Measurements from ENCODE around the gene CPNE5. TPM values are rescaled to one million over a fixed set of nuclear protein-coding genes. Genes with fewer than 3 reads are reported as not detected.
A peak's percentile ranks its signal among the peaks of the same experiment; 100 is the strongest.

The CPNE5 gene
- total and polyA plus RNA-seq, 9 of the 15 experiments (the other 6 are each of a cell fraction or from before 2014, with no cell fraction given), result 0.14 to 1.0 (median 0.46) TPM; not detected in 2

DNA sequence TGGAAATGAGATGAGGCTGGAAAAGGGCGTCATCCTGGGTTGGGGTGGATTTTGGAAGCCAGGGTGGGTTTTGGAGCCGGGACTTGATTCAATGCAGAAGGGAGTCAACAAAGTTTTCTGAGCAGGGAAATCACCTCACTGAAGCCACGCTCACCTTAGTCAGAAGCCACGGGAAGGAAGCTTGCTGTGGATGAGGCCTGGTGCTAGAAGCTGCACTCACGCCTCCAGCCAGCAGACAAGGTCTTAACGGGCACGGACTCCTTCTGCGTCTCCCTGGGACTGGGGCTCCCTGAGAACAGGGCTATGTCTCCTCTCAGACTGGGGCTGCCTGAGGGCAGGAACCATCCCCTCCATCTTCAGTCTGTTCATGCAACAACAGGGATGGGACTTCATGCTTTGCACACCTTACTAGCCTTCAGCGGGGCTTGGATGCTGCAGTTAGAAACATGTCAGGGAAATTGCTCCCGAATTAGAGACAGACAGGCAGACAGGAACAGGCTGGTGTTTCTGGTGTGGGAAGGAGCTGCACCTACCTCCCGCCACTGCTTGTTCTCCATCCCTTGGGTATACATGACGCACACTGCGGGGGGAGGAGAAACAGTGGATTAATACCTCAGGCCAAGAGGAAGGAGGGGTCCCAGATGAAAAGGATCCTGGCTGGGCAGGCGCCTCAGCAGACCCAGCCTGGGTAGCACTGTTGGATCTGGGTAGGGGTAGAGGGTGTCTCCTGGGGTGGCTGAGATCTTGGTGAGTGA lies 17.5 kb downstream of the CPNE5 start (continued):
- TF ChIP-seq, protein P1, sequence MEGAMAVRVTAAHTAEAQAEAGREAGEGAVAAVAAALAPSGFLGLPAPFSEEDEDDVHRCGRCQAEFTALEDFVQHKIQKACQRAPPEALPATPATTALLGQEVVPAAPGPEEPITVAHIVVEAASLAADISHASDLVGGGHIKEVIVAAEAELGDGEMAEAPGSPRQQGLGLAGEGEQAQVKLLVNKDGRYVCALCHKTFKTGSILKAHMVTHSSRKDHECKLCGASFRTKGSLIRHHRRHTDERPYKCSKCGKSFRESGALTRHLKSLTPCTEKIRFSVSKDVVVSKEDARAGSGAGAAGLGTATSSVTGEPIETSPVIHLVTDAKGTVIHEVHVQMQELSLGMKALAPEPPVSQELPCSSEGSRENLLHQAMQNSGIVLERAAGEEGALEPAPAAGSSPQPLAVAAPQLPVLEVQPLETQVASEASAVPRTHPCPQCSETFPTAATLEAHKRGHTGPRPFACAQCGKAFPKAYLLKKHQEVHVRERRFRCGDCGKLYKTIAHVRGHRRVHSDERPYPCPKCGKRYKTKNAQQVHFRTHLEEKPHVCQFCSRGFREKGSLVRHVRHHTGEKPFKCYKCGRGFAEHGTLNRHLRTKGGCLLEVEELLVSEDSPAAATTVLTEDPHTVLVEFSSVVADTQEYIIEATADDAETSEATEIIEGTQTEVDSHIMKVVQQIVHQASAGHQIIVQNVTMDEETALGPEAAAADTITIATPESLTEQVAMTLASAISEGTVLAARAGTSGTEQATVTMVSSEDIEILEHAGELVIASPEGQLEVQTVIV (CRISPR knock-in tag; IDR thresholded peaks at IDR 0.05; ENCODE audit: borderline replicate concordance), result no peak

DNA sequence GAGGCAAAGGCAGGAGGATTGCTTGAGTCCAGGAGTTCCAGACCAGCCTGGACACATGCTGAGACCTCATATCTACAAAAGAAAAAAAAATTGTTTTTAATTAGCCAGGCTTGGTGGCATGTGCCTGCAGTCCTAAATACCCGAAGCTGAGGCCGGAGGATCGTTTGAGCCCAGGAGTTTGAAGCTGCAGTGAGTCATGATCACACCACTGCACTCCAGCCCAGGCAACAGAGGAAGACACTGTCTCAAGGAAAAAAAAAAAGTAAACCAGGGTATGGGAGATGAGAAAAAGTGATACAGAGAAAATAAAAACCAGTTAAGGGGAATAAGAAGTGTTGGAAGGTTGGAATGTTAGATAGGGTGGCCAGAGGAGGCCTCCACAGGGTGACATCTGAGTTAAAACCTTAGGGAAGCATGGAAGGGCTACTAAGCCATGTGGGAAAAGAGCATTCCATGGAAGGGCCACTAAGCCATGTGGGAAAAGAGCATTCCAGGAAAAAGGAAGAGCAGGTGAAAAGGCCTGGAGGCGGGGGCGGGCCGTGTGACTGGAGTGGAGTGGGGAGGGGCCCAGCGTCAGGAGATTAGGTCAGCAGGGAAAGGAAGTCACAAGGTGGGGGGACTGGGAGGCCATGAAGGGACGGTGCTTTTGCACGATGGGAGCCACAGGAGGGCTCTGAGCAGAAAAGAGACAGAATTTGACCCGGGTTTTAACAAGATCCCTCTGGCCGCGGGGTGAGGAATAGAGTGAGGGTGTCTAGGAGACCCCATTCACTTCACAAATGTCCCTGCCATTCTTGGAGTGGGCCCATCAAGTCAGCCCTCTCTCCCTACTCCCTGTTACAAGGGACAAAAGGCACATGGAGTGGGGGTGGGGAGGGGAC lies 18.3 kb downstream of the CPNE5 start:
- no TSS peak for BruUV-seq (replicated peaks)
- H3K79me2 ChIP-seq (ENCODE audit: control insufficient read depth, insufficient read depth, low read length), result no peaks in the 10 kb centered on the region
- no peaks in the 10 kb centered on the region; a peak in 1 of 5 replicates for H3K27me3 ChIP-seq (ENCODE audit: control insufficient read depth in 2 of 2, insufficient read depth in 2 of 2, low read length in 2 of 2)
- peak overlapping the region; percentile 93 for H2AFZ ChIP-seq (ENCODE audit: low read depth, low read length)
- peaks cover 24 to 50% of the 10 kb centered on the region in 2 experiments for H3K4me1 ChIP-seq (replicated peaks in 1 of 2; ENCODE audit: control insufficient read depth in 2 of 2, insufficient read depth in 2 of 2, low read length in 2 of 2)
- H3K9me3 ChIP-seq (replicated peaks; ENCODE audit: control insufficient read depth, insufficient read depth, low read depth, low read length), result no peaks in the 10 kb centered on the region
- peak; percentile 85 for FAIRE-seq
- H4K20me1 ChIP-seq (replicated peaks; ENCODE audit: control insufficient read depth, insufficient read depth, low read length), result no peaks in the 10 kb centered on the region
- intact Hi-C loops (cut with micrococcal nuclease) (no loop called here), in situ Hi-C loops (cut with MboI) (no loop called here)
- 4% methylated on average over 12 of the region's 12 CpGs for WGBS (ENCODE audit: insufficient coverage, low coverage, missing lambda C conversion rate)
- no peaks in the 10 kb centered on the region for H3K9me1 ChIP-seq (ENCODE audit: control insufficient read depth, insufficient read depth, low read length)
- H3K9ac ChIP-seq (ENCODE audit: insufficient read depth in 1 of 2, low read depth in 2 of 2, low read length in 2 of 2), result peak overlapping the region; percentile 3 to 51; a peak in 3 of 4 replicates
- ATAC-seq, result peak; percentile 85
- no peak overlapping the region for H3K4me3 ChIP-seq
- peak overlapping the region; percentile 40 for H3K4me2 ChIP-seq (ENCODE audit: insufficient read depth, low read length)
- DNase-seq (ENCODE audit: extremely low read depth in 1 of 4, low spot score in 3 of 4), result peak; percentile 83 to 87 (median 84)
- CTCF ChIA-PET (ENCODE audit: low intra/inter-chr PET ratio), result interaction anchor here (0.6 kb wide), 1 partner anchor 201 kb away, joined by 3 read pairs; no protein-coding TSS in a partner anchor
- peak overlapping the region; percentile 80 for H3K27ac ChIP-seq (ENCODE audit: extremely low read depth, low read depth, low read length)
- H3K36me3 ChIP-seq (ENCODE audit: control insufficient read depth, insufficient read depth, low read length), result no peaks in the 10 kb centered on the region
- POLR2A ChIA-PET, result interaction anchor here (1.2 to 2.0 kb wide), 3 partner anchors 9 to 220 kb away, joined by 3 to 7 read pairs (median 6); no protein-coding TSS in a partner anchor
- TF ChIP-seq, protein P2, sequence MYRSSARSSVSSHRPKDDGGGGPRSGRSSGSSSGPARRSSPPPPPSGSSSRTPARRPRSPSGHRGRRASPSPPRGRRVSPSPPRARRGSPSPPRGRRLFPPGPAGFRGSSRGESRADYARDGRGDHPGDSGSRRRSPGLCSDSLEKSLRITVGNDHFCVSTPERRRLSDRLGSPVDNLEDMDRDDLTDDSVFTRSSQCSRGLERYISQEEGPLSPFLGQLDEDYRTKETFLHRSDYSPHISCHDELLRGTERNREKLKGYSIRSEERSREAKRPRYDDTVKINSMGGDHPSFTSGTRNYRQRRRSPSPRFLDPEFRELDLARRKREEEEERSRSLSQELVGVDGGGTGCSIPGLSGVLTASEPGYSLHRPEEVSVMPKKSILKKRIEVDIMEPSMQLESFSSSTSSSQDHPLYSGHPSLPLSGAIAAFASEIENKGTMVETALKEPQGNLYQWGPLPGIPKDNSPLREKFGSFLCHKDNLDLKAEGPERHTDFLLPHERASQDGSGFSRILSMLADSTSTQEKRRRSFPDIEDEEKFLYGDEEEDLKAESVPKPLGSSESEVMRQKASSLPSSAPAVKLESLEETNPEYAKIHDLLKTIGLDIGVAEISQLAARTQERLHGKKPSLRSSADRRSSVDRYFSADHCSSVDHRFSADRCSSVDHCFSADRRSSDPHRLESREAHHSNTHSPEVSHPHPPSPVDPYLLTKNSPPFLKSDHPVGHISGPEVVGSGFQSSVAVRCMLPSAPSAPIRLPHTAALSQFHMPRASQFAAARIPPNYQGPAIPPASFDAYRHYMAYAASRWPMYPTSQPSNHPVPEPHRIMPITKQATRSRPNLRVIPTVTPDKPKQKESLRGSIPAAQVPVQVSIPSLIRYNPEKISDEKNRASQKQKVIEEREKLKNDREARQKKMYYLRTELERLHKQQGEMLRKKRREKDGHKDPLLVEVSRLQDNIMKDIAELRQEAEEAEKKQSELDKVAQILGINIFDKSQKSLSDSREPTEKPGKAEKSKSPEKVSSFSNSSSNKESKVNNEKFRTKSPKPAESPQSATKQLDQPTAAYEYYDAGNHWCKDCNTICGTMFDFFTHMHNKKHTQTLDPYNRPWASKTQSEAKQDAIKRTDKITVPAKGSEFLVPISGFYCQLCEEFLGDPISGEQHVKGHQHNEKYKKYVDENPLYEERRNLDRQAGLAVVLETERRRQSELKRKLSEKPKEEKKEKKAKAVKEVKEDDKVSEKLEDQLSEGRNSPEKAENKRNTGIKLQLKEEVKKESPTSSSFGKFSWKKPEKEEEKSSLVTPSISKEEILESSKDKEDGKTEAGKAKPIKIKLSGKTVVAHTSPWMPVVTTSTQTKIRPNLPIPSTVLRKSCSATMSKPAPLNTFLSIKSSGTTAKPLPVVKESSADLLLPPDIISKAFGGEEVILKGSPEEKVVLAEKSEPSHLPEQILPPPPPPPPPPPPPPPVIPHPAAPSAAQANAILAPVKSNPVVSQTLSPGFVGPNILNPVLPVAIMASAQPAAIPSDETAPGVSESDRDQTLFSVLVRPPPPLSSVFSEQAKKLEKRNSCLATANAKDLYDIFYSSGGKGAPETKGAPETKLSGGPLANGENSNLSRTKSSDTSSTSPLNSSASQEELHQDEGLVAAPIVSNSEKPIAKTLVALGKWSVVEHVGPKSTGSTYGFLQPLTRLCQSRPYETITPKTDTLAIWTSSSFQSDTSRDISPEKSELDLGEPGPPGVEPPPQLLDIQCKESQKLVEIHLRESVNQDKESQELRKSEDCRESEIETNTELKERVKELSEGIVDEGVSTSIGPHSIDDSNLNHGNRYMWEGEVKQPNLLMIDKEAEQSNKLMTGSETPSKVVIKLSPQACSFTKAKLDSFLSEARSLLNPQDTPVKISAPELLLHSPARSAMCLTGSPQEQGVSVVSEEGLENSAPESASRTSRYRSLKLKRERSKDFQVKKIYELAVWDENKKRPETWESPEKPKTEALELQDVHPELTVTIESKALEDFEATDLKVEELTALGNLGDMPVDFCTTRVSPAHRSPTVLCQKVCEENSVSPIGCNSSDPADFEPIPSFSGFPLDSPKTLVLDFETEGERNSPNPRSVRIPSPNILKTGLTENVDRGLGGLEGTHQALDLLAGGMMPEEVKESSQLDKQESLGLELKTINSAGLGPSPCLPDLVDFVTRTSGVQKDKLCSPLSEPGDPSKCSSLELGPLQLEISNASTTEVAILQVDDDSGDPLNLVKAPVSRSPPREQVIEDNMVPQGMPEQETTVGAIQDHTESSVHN (IDR thresholded peaks at IDR 0.05; ENCODE audit: borderline replicate concordance in 1 of 2, low read depth in 1 of 2), result no peak; a peak in 1 of 4 replicates
- TF ChIP-seq ZNF316 (IDR thresholded peaks at IDR 0.05), result no peak
- TF ChIP-seq HDAC8 (tag; IDR thresholded peaks at IDR 0.05), result peak; percentile 40; the same call in 1 of the 2 replicates
- TF ChIP-seq TRIM28 (IDR thresholded peaks at IDR 0.05), result no peak
- TF ChIP-seq RFX5 (IDR thresholded peaks at IDR 0.05; ENCODE audit: low read depth, low read length), result no peak
